Central memory CD8-positive, alpha-beta T cell (primary cell): Measurements from ENCODE around the gene CARD18.

Experiments used
- ATAC-seq: fragments of 150-1000 bp; cut with Tn5 transposase; replicated peaks from 2 replicates; pipeline ENCODE4 v1.10.0; 2022; ENCODE audit warnings: mild to moderate bottlenecking, moderate FRiP score, moderate number of reproducible peaks; ENCODE audit not compliant: poor library complexity, severe bottlenecking; ENCODE audit errors: extremely low read depth
- DNase-seq, 2 donors: peaks; one replicate each; pipeline ENCODE4 v3.0.0; 2021; ENCODE audit warnings: low spot score in 2 of 2
- H3K27ac Mint-ChIP-seq: one replicate; pipeline ENCODE4 v1.8.0; 2022; ENCODE audit warnings: low read depth, mild to moderate bottlenecking, moderate library complexity, mixed read lengths
- H3K27me3 Mint-ChIP-seq: one replicate; pipeline ENCODE4 v1.8.0; 2022; ENCODE audit warnings: mixed read lengths
- H3K36me3 Mint-ChIP-seq: one replicate; pipeline ENCODE4 v1.8.0; 2022; ENCODE audit warnings: mild to moderate bottlenecking, moderate library complexity, mixed read lengths; ENCODE audit not compliant: insufficient read depth
- H3K4me1 Mint-ChIP-seq: one replicate; pipeline ENCODE4 v1.8.0; 2022; ENCODE audit warnings: mixed read lengths
- H3K4me3 Mint-ChIP-seq: one replicate; pipeline ENCODE4 v1.8.0; 2022; ENCODE audit warnings: mild to moderate bottlenecking, moderate library complexity, mixed read lengths
- H3K9me3 Mint-ChIP-seq: one replicate; pipeline ENCODE4 v1.8.0; 2022; ENCODE audit warnings: mixed read lengths

Gene CARD18

DNA sequence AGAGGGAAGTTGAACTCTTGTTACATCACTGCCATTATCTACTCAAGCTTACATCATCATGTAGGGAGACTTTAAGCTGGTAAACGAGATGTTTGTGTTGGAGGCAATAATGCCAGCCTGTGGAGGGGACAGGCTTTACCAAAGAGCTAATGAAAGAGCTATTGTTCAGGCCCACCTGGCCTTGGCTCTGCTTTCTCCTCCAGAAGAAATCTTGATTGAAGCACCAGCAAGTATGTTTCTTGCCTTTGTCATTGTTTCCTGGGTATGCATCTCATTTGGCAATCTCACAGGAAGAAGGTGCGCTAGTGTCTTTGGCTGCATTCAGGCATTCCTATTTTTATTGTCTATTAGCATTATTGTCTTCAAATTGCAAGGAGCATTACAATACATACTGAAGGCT, 16.7 kb upstream of the CARD18 start:
- H3K27ac Mint-ChIP-seq, result no peak overlapping the region
- no peak for DNase-seq
- H3K9me3 Mint-ChIP-seq, result no peaks in the 10 kb centered on the region

GRCh38 chr11:105155679-105156078, 16.1 kb upstream of the CARD18 start:
- no peak for ATAC-seq
- no peak overlapping the region for H3K4me3 Mint-ChIP-seq
- H3K36me3 Mint-ChIP-seq, result peaks cover 2% of the 10 kb centered on the region
- H3K4me1 Mint-ChIP-seq, result no peaks in the 10 kb centered on the region
- H3K27me3 Mint-ChIP-seq, result no peaks in the 10 kb centered on the region
- no peak overlapping the region for H3K27ac Mint-ChIP-seq
- DNase-seq, result no peak
- H3K9me3 Mint-ChIP-seq, result no peaks in the 10 kb centered on the region

More for the DNA sequence above, 16.7 kb upstream of the CARD18 start:
- Mint-ChIP-seq H3K36me3 (peaks cover 2% of the 10 kb centered on the region), H3K27me3 (no peaks in the 10 kb centered on the region), H3K4me1 (no peaks in the 10 kb centered on the region), H3K4me3 (no peak overlapping the region)
- no peak for ATAC-seq

DNA sequence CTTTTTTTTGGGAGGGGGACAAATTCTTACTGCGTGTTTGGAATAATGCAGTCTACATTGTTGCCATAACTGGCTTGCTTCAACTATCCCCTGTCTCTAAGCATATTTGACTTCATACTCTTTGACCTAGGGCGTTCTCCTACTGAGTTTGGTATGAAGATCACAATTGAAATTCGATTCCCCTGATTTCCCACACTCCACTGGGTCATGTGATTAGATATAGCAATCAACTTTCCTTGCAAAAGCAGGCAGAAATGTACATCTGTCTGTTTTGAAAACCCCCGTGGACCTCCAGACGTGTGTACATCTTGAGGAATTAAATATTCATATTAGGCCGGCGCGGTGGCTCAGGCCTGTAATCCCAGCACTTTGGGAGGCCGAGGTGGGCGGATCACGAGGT, 13.8 kb upstream of the CARD18 start:
- no peak for DNase-seq
- Mint-ChIP-seq H3K36me3 (peaks cover 2% of the 10 kb centered on the region), H3K9me3 (no peaks in the 10 kb centered on the region), H3K4me3 (no peak overlapping the region), H3K27ac (no peak overlapping the region), H3K27me3 (no peaks in the 10 kb centered on the region), H3K4me1 (no peaks in the 10 kb centered on the region)
- ATAC-seq, result no peak

- Mint-ChIP-seq H3K4me3 (no peak overlapping the region), H3K27ac (no peak overlapping the region), H3K9me3 (no peaks in the 10 kb centered on the region), H3K36me3 (peaks cover 2% of the 10 kb centered on the region), H3K27me3 (no peaks in the 10 kb centered on the region), H3K4me1 (no peaks in the 10 kb centered on the region)
- no peak for ATAC-seq
- DNase-seq, result no peak
Observed at GRCh38 chr11:105152560-105152959, 13.0 kb upstream of the CARD18 start.

GRCh38 chr11:105152021-105152512, 12.5 kb upstream of the CARD18 start:
- H3K27ac Mint-ChIP-seq, result no peak overlapping the region
- H3K36me3 Mint-ChIP-seq, result peaks cover 2% of the 10 kb centered on the region
- H3K27me3 Mint-ChIP-seq, result no peaks in the 10 kb centered on the region
- no peaks in the 10 kb centered on the region for H3K9me3 Mint-ChIP-seq
- ATAC-seq (no peak), DNase-seq (no peak)
- H3K4me1 Mint-ChIP-seq, result no peaks in the 10 kb centered on the region
- H3K4me3 Mint-ChIP-seq, result no peak overlapping the region

DNA sequence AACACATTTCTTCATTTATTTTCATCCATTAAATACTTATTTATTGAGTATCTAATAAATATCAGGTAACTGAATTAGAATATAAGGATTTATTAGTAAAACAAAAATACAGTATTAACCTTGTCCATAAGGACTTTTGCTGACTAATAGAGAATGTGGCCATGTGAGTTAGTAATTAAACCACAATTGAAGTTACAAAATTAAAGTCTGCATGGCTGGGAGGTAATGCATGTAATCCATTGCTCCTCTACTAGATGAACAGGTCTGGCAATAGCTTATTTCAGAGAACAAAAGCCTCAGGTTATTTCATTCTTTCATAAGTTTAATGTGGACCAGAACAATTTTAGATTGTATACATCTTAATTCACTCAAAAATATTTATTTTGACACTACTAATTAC, 9.9 kb upstream of the CARD18 start:
- Mint-ChIP-seq H3K27ac (no peak overlapping the region), H3K9me3 (no peaks in the 10 kb centered on the region), H3K4me3 (no peak overlapping the region), H3K4me1 (no peaks in the 10 kb centered on the region), H3K27me3 (peaks cover 11% of the 10 kb centered on the region), H3K36me3 (no peaks in the 10 kb centered on the region)
- ATAC-seq (no peak), DNase-seq (no peak)

- ATAC-seq (no peak), DNase-seq (no peak)
- Mint-ChIP-seq H3K4me1 (no peaks in the 10 kb centered on the region), H3K27me3 (peaks cover 11% of the 10 kb centered on the region), H3K9me3 (no peaks in the 10 kb centered on the region), H3K27ac (no peak overlapping the region), H3K4me3 (no peak overlapping the region), H3K36me3 (no peaks in the 10 kb centered on the region)
Observed at GRCh38 chr11:105148241-105148640, 8.7 kb upstream of the CARD18 start.

DNA sequence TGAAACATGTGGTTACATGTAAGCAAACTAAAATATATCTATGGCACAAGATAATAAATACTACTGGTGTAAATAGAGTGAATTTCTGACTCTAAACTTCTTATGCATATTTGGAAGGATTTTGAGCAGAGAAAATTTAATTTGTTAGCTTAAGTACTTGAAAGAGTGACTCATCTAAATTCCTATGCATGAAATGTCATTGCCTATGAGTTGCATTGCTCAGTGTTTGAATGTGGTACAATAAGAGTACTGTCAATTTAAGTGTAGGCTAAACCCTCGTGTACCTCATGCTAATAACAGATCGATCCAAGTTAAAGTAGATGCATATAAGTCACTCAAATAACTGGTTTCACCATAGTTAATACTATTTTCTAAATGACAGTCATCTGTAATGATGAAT, 5.3 kb upstream of the CARD18 start:
- H3K27ac Mint-ChIP-seq, result no peak overlapping the region
- DNase-seq (no peak), ATAC-seq (no peak)

GRCh38 chr11:105142167-105142566, 2.6 kb upstream of the CARD18 start:
- Mint-ChIP-seq H3K9me3 (no peaks in the 10 kb centered on the region), H3K4me1 (no peaks in the 10 kb centered on the region), H3K27ac (no peak overlapping the region), H3K36me3 (no peaks in the 10 kb centered on the region), H3K4me3 (no peak overlapping the region), H3K27me3 (peaks cover 11% of the 10 kb centered on the region)
- ATAC-seq (no peak), DNase-seq (no peak)

More for the DNA sequence above, 5.3 kb upstream of the CARD18 start:
- no peaks in the 10 kb centered on the region for H3K4me1 Mint-ChIP-seq
- H3K27me3 Mint-ChIP-seq, result peaks cover 11% of the 10 kb centered on the region
- H3K4me3 Mint-ChIP-seq, result no peak overlapping the region
- no peaks in the 10 kb centered on the region for H3K9me3 Mint-ChIP-seq
- no peaks in the 10 kb centered on the region for H3K36me3 Mint-ChIP-seq

DNA sequence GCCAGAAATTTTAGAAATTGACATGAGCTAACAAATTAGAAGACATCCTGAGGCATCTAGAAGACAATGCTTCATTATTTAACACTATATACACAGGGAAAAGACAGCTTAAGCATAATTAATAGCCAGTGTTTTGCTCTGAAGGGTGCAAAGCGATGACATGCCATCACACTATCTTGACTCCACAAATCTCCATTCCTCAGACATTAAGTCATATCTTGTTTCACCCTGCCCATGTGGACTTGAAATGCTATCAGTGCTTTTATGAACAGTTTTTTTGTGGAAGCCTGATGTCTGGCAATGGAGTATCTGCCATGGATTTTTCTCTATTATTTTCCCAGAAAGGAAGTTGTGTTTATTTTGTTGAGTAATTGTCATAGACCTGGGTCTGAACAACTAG, 2.3 kb downstream of the CARD18 start:
- Mint-ChIP-seq H3K36me3 (no peaks in the 10 kb centered on the region), H3K9me3 (no peaks in the 10 kb centered on the region), H3K4me1 (no peaks in the 10 kb centered on the region), H3K4me3 (no peak overlapping the region), H3K27ac (no peak overlapping the region), H3K27me3 (peaks cover 11% of the 10 kb centered on the region)
- DNase-seq (no peak), ATAC-seq (no peak)

GRCh38 chr11:105135883-105136282, 3.7 kb downstream of the CARD18 start:
- H3K9me3 Mint-ChIP-seq, result peaks cover 7% of the 10 kb centered on the region
- DNase-seq, result no peak
- H3K4me1 Mint-ChIP-seq, result no peaks in the 10 kb centered on the region
- no peak for ATAC-seq
- no peak overlapping the region for H3K4me3 Mint-ChIP-seq
- no peaks in the 10 kb centered on the region for H3K36me3 Mint-ChIP-seq
- no peak overlapping the region for H3K27ac Mint-ChIP-seq
- H3K27me3 Mint-ChIP-seq, result peaks cover 11% of the 10 kb centered on the region

GRCh38 chr11:105132716-105133511, 6.7 kb downstream of the CARD18 start:
- Mint-ChIP-seq H3K9me3 (peaks cover 7% of the 10 kb centered on the region), H3K27ac (no peak overlapping the region), H3K4me1 (no peaks in the 10 kb centered on the region), H3K27me3 (peaks cover 11% of the 10 kb centered on the region), H3K4me3 (no peak overlapping the region), H3K36me3 (no peaks in the 10 kb centered on the region)
- no peak for DNase-seq
- ATAC-seq, result no peak

DNA sequence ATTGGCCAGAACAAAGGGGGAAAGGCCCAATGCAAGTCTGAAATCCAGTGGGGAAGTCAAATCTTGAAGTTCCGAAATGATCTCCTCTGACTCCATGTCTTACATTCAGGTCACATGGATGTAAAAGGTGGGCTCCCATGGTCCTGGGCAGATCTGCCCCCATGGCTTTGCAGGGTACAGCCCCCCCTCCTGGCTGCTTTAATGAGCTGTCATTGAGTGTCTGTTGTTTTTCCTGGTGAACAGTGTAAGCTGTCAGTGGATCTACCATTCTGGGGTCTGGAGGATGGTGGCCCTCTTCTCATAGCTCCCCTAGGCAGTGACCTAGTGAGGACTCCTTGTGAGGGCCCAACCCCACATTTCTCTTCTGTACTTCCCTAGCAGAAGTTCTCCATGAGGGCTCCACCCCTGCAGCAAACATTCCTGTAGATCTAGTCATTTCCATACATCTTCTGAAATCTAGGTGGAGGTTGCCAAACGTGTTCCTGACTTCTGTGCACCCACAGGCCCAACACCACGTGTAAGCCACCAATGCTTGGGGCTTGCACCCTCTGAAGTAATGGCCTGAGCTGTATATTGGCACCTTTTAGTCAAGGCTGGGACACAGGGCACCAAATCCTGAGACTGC, 9.3 kb downstream of the CARD18 start:
- peaks cover 5% of the 10 kb centered on the region for H3K27me3 Mint-ChIP-seq
- no peak for DNase-seq
- no peaks in the 10 kb centered on the region for H3K36me3 Mint-ChIP-seq
- H3K4me3 Mint-ChIP-seq, result no peak overlapping the region
- peaks cover 7% of the 10 kb centered on the region for H3K9me3 Mint-ChIP-seq
- no peak overlapping the region for H3K27ac Mint-ChIP-seq
- ATAC-seq, result no peak
- H3K4me1 Mint-ChIP-seq, result no peaks in the 10 kb centered on the region
